Measurements from ENCODE around the gene SRSF5. TPM values are rescaled to one million over a fixed set of nuclear protein-coding genes. Genes with fewer than 3 reads are reported as not detected.

SRSF5 gene
- total and polyA plus RNA-seq, 2 donors (not counting 3 experiments of a cell fraction or from before 2014, with no cell fraction given) = 192 to 253 TPM

DNA sequence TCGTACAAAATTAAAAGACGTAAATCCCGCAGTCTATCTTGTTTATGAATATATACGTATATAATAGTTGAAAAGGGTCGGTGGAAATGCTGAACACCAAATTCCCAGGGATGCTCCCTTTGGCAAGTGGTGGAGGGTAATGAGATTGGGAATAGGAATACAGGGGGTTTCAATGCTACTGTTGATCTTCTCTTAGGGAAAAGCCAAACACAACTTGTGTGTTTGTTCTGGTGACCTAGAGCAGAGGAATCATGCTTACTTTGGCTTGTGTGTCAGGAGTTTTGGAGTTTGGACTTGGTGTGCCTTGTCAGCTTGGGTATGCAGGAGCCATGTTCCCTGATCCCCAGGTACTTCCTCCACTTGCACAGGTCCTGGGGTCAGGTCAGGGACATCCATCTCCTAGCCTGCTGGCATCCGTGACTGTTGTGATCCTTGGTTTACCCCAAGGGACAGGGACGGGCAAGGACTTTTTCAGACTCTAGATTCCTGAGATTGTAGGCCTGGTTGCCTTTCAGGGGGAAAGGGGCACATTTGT lies 26.0 kb downstream of the SRSF5 start:
- no peaks in the 10 kb centered on the region for H3K4me1 ChIP-seq (ENCODE audit: control insufficient read depth, extremely low read depth, insufficient read depth, low read length)
- no peaks in the 10 kb centered on the region for H3K9me3 ChIP-seq (replicated peaks; ENCODE audit: control insufficient read depth, insufficient read depth, low read length)
- FAIRE-seq = no peak
- POLR2A ChIA-PET = no interaction called here
- H3K4me3 ChIP-seq (replicated peaks in 1 of 3; ENCODE audit: insufficient read depth in 1 of 3, low read depth in 1 of 3, low read length in 3 of 3) = no peak overlapping the region
- H3K4me2 ChIP-seq (ENCODE audit: insufficient read depth, low read length) = no peak overlapping the region
- DNase-seq (ENCODE audit: low read depth, low spot score) = no peak
- no peaks in the 10 kb centered on the region for H3K79me2 ChIP-seq (ENCODE audit: control insufficient read depth, insufficient read depth, low read length)
- BruUV-seq (replicated peaks) = no TSS peak
- H3K27me3 ChIP-seq (ENCODE audit: control insufficient read depth in 2 of 2, insufficient read depth in 2 of 2, low read length in 2 of 2) = peaks cover 0 to 2% of the 10 kb centered on the region in 2 experiments
- CTCF ChIA-PET = no interaction called here
- intact Hi-C loops (cut with micrococcal nuclease) = no loop called here
- no peaks in the 10 kb centered on the region for H3K36me3 ChIP-seq (ENCODE audit: control insufficient read depth in 2 of 2, extremely low read depth in 1 of 2, insufficient read depth in 2 of 2, low read length in 2 of 2)
- no peaks in the 10 kb centered on the region for H3K9me1 ChIP-seq (replicated peaks; ENCODE audit: control insufficient read depth, extremely low read depth, insufficient read depth, low read length)
- H2AFZ ChIP-seq (ENCODE audit: low read depth, low read length) = no peak overlapping the region
- no peak overlapping the region for H3K9ac ChIP-seq (replicated peaks; ENCODE audit: extremely low read depth, insufficient read depth, low read length)
- H3K27ac ChIP-seq (ENCODE audit: insufficient read depth, low read depth, low read length) = no peak overlapping the region
- dilution Hi-C loops (cut with MboI; ENCODE audit: extremely low pct_ligation_motif_present, low sequenced_read_pairs) = no loop called here
- TF ChIP-seq JUN (IDR thresholded peaks at IDR 0.05; ENCODE audit: borderline replicate concordance, insufficient read depth, insufficient read length, low read depth) (no peak), GATA2 (IDR thresholded peaks at IDR 0.05; ENCODE audit: insufficient read depth, insufficient read length, low read depth, low read length) (no peak), MYC (IDR thresholded peaks at IDR 0.05; ENCODE audit: low read depth, low read length) (no peak), POLR2A (IDR thresholded peaks at IDR 0.05; ENCODE audit: low read depth, low read length) (no peak), FOS (IDR thresholded peaks at IDR 0.05; ENCODE audit: borderline replicate concordance, insufficient read depth, low read length) (no peak), POLR2AphosphoS5 (IDR thresholded peaks at IDR 0.05; ENCODE audit: insufficient read depth, low read depth, low read length) (no peak), EZH2 (IDR thresholded peaks at IDR 0.05; ENCODE audit: borderline replicate concordance, low read depth, low read length, severe bottlenecking) (no peak)
- TF ChIP-seq, protein P1, sequence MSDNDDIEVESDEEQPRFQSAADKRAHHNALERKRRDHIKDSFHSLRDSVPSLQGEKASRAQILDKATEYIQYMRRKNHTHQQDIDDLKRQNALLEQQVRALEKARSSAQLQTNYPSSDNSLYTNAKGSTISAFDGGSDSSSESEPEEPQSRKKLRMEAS (IDR thresholded peaks at IDR 0.05; ENCODE audit: insufficient read depth, insufficient read length) = no peak
- TF ChIP-seq, protein P2, sequence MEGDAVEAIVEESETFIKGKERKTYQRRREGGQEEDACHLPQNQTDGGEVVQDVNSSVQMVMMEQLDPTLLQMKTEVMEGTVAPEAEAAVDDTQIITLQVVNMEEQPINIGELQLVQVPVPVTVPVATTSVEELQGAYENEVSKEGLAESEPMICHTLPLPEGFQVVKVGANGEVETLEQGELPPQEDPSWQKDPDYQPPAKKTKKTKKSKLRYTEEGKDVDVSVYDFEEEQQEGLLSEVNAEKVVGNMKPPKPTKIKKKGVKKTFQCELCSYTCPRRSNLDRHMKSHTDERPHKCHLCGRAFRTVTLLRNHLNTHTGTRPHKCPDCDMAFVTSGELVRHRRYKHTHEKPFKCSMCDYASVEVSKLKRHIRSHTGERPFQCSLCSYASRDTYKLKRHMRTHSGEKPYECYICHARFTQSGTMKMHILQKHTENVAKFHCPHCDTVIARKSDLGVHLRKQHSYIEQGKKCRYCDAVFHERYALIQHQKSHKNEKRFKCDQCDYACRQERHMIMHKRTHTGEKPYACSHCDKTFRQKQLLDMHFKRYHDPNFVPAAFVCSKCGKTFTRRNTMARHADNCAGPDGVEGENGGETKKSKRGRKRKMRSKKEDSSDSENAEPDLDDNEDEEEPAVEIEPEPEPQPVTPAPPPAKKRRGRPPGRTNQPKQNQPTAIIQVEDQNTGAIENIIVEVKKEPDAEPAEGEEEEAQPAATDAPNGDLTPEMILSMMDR (IDR thresholded peaks at IDR 0.05; ENCODE audit: extremely low read depth in 1 of 2, insufficient read depth in 1 of 2, low read depth in 1 of 2, low read length in 2 of 2) = no peak
- H4K20me1 ChIP-seq (replicated peaks; ENCODE audit: control insufficient read depth, extremely low read depth, insufficient read depth, low read length) = no peaks in the 10 kb centered on the region

All from endothelial cell of umbilical vein (primary cell).